Kidney (tissue), 14 donors: ENCODE data around the gene SYT11. TPM values are rescaled to one million over a fixed set of nuclear protein-coding genes. Genes with fewer than 3 reads are reported as not detected.

Experiments
- DNase-seq, 5 donors: peaks; one replicate each; pipeline ENCODE4 v3.0.0-alpha.2; 2013 to 2020
- FAIRE-seq: peaks from 2 replicates; lab custom pipeline; 2012; peaks lifted over from hg19 to GRCh38; lab: Jason Lieb, UNC
- H3K27ac ChIP-seq, 2 donors: one replicate each; pipeline ENCODE4 v1.7.0; 2013; ENCODE audit warnings: low read depth in 2 of 2, low read length in 2 of 2, inconsistent platforms in 1 of 2
- H3K27me3 ChIP-seq: one replicate; pipeline ENCODE4 v1.7.1; 2013; ENCODE audit warnings: low read length, inconsistent platforms; ENCODE audit not compliant: control insufficient read depth, insufficient read depth
- H3K36me3 ChIP-seq, 3 donors: one replicate each; pipeline versions ENCODE4 v1.7.0 to v1.7.1; 2013; ENCODE audit warnings: low read length in 3 of 3, control low read depth in 1 of 3, inconsistent platforms in 1 of 3; ENCODE audit not compliant: insufficient read depth in 3 of 3, control insufficient read depth in 2 of 3
- H3K4me1 ChIP-seq, 3 donors: one replicate each; pipeline versions ENCODE4 v1.7.0 to v1.7.1; 2013; ENCODE audit warnings: low read length in 3 of 3, inconsistent platforms in 1 of 3, low read depth in 1 of 3; ENCODE audit not compliant: control insufficient read depth in 2 of 3, insufficient read depth in 2 of 3
- H3K4me3 ChIP-seq, 3 donors: one replicate each; pipeline versions ENCODE4 v1.7.0 to v1.8.1; 2013; ENCODE audit warnings: low read length in 3 of 3, control low read depth in 1 of 3, inconsistent platforms in 1 of 3
- H3K9ac ChIP-seq, 3 donors: one replicate each; pipeline versions ENCODE4 v1.7.0 to v1.7.1; 2013; ENCODE audit warnings: low read length in 3 of 3, control low read depth in 1 of 3, inconsistent platforms in 1 of 3
- H3K9me3 ChIP-seq, 3 donors: one replicate each; pipeline versions ENCODE4 v1.7.0 to v1.7.1; 2013; ENCODE audit warnings: low read length in 3 of 3, control low read depth in 1 of 3, inconsistent platforms in 1 of 3; ENCODE audit not compliant: control insufficient read depth in 2 of 3, insufficient read depth in 1 of 3
- intact Hi-C: fragments of 100-400 bp; cut with DNase I; formaldehyde crosslinking; loops from one replicate; pipeline ENCODE4 v1.11.1; 2022
- polyA plus RNA-seq: library from polyadenylated mRNA; stranded (reverse); fragments of 350-450 nt; fragmentation: Illumina TruSeq; extraction: RNeasy Lipid Tissue Mini Kit (QIAGEN cat#74804); gene quantifications from one replicate; pipeline ENCODE4 v1.2.3, GENCODE V29; 2014; ENCODE audit warnings: low read depth, low replicate concordance; ENCODE audit not compliant: insufficient read depth
- total RNA-seq: library from RNA; stranded (reverse); fragmentation: NEBNext Ultra II Directional; extraction: Animal tissue kit (Norgen Biotek cat#: 25700); gene quantifications from one replicate; pipeline ENCODE4 v1.2.1, GENCODE V29; 2021
- TF ChIP-seq, protein P1 (sequence below): IDR thresholded peaks from 3 replicates; pipeline ENCODE4 v1.5.1; 2012; ENCODE audit warnings: mild to moderate bottlenecking, moderate library complexity, borderline replicate concordance; ENCODE audit not compliant: insufficient read depth; ENCODE audit errors: extremely low read depth
- donor health status: control.
- donor health status: control.
- donor health status: control.
- donor health status: control.
- donor health status: control.
- donor health status: DM: yes; HTN: yes; CAD: no.
- donor health status: Normal renal cell carcinoma (clear cell type).

SYT11 gene
- total and polyA plus RNA-seq, 2 donors from 2014 or later, result 8.4 to 16.8 TPM

DNA sequence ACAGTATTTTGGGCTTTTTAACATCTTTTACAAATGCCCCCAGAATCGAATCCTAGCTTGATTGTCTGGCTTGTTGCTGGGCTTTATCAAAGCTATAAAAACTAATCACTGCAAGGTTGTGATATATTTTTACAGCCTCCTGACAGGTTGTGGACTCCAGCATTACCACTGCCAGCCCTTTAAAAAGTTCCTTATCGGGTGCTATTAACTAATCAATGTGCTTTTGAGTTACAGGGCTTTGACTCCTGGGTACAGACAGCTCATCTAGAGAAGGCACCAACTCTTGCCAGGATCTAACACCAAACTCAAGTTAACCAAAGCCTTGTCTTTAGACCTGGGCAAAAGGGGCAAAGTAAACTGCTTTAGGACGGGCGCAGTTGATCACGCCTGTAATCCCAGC, 19.0 kb upstream of the SYT11 start:
- Histone ChIP-seq H3K4me1 (peaks cover 0 to 4% (median 0%) of the 10 kb centered on the region in 3 donors), H3K9me3 (no peaks in the 10 kb centered on the region), H3K27me3 (no peaks in the 10 kb centered on the region), H3K27ac (no peak overlapping the region), H3K4me3 (no peak overlapping the region), H3K36me3 (peaks cover 0 to 2% (median 0%) of the 10 kb centered on the region in 3 donors), H3K9ac (no peak overlapping the region)
- TF ChIP-seq, protein P1, sequence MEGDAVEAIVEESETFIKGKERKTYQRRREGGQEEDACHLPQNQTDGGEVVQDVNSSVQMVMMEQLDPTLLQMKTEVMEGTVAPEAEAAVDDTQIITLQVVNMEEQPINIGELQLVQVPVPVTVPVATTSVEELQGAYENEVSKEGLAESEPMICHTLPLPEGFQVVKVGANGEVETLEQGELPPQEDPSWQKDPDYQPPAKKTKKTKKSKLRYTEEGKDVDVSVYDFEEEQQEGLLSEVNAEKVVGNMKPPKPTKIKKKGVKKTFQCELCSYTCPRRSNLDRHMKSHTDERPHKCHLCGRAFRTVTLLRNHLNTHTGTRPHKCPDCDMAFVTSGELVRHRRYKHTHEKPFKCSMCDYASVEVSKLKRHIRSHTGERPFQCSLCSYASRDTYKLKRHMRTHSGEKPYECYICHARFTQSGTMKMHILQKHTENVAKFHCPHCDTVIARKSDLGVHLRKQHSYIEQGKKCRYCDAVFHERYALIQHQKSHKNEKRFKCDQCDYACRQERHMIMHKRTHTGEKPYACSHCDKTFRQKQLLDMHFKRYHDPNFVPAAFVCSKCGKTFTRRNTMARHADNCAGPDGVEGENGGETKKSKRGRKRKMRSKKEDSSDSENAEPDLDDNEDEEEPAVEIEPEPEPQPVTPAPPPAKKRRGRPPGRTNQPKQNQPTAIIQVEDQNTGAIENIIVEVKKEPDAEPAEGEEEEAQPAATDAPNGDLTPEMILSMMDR, result no peak
- DNase-seq (no peak), FAIRE-seq (no peak)
- intact Hi-C loops, result no loop called here

DNA sequence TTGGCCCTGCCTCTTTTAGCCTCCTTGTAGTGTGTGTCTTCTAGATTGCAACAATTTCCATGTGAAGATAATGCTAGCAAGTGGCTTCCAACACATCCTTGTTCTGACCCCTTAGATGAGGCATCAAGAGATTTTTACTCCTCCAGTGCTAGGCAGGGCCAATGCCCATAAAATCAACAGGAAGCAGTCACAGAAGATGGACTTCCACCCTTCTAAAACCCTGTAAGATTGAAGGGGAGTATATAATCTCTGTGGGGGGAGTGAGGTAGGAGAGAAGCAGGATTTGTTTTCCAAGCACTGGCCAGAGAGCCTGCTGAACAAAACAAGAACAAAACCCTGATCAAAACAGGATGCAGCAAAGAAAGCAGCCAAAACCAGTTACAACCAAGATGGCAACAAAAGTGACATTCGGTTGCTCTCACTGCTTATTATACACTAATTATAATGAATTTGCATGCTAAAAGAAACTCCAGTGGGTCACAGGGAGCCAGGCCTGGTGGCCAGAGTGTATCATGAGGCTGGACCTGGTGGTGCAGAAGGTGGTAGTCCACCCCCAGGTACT, 14.4 kb upstream of the SYT11 start:
- intact Hi-C loops, result no loop called here
- no peak for DNase-seq
- Histone ChIP-seq H3K27me3 (no peaks in the 10 kb centered on the region), H3K4me3 (no peak overlapping the region), H3K9ac (no peak overlapping the region), H3K36me3 (peaks cover 0 to 8% (median 5%) of the 10 kb centered on the region in 3 donors), H3K9me3 (no peaks in the 10 kb centered on the region), H3K27ac (no peak overlapping the region), H3K4me1 (peaks cover 0 to 4% (median 0%) of the 10 kb centered on the region in 3 donors)
- FAIRE-seq, result no peak
- TF ChIP-seq, protein P1, result no peak

DNA sequence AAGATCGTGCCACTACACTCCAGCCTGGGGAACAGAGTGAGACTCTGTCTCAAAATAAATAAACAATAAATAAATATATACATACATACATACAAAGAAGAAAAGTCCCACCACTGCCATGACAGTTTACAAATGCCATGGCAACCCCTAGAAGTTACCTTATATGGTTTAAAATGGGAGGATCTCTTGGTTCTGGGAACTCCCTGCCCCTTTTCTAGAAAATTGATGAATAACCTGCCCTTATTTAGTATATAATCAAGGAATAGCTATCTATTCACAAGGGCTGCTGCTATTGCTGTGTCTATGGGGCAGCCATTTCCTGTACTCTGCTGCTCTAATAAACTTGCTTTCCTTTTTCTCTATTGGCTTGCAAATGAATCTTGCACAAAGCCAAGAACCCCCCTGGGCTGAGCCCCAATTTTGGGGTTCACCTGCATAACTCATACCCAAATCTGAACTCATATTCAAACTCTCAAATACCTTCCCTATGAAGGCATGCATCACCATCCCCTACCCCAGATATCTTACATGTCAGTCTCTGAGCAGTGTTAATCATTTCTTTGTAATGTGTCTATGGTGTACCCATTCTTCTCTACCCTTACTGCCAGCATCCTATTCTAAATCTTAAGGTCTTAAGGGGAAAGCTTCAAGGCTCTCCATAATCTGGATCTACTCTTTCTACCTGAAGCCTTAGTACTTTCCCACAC, 11.4 kb upstream of the SYT11 start:
- H3K36me3 ChIP-seq, result peaks cover under 1 to 9% (median 8%) of the 10 kb centered on the region in 3 donors

More for the DNA sequence above, 11.4 kb upstream of the SYT11 start:
- Histone ChIP-seq H3K9me3 (no peaks in the 10 kb centered on the region), H3K4me1 (peaks cover 0 to 4% (median 0%) of the 10 kb centered on the region in 3 donors), H3K9ac (no peak overlapping the region), H3K27ac (no peak overlapping the region), H3K27me3 (no peaks in the 10 kb centered on the region), H3K4me3 (no peak overlapping the region)
- DNase-seq (no peak), FAIRE-seq (no peak)
- intact Hi-C loops, result no loop called here
- TF ChIP-seq, protein P1, result no peak
